H9 (cell line): ENCODE measurements around the gene RCAN1. TPM values are rescaled to one million over a fixed set of nuclear protein-coding genes. Genes with fewer than 3 reads are reported as not detected.

Source experiments
- DNase-seq: peaks from one replicate; pipeline ENCODE4 v3.0.0-alpha.2; 2017
- H2AFZ ChIP-seq: one replicate; pipeline ENCODE4 v1.6.1; 2013; ENCODE audit warnings: mild to moderate bottlenecking, low read length, control low read depth, moderate library complexity
- H2AK5ac ChIP-seq: 2 replicates; pipeline ENCODE4 v1.6.1; 2013; ENCODE audit warnings: low read length, control low read depth, mixed read lengths; ENCODE audit not compliant: insufficient read length
- H2BK120ac ChIP-seq: one replicate; pipeline ENCODE4 v1.6.1; 2013; ENCODE audit warnings: low read depth, mild to moderate bottlenecking, low read length, control low read depth, inconsistent platforms; ENCODE audit not compliant: poor library complexity, severe bottlenecking
- H2BK12ac ChIP-seq: 2 replicates; pipeline ENCODE4 v1.6.1; 2013; ENCODE audit warnings: low read length, control low read depth, mixed read lengths, low read depth; ENCODE audit not compliant: insufficient read length
- H2BK15ac ChIP-seq: 2 replicates; pipeline ENCODE4 v1.6.1; 2013; ENCODE audit warnings: low read depth, low read length, control low read depth
- H2BK20ac ChIP-seq: one replicate; pipeline ENCODE4 v1.6.1; 2013; ENCODE audit warnings: low read depth, mild to moderate bottlenecking, low read length, control low read depth, inconsistent platforms; ENCODE audit not compliant: poor library complexity, severe bottlenecking
- H2BK5ac ChIP-seq: 2 replicates; pipeline ENCODE4 v1.6.1; 2013; ENCODE audit warnings: low read length, control low read depth, mixed read lengths; ENCODE audit not compliant: insufficient read length
- H3K14ac ChIP-seq: 2 replicates; pipeline ENCODE4 v1.6.1; 2013; ENCODE audit warnings: low read length, control low read depth; ENCODE audit not compliant: insufficient read depth
- H3K18ac ChIP-seq: 2 replicates; pipeline ENCODE4 v1.6.1; 2013; ENCODE audit warnings: low read depth, mild to moderate bottlenecking, mixed read lengths, low read length, control low read depth; ENCODE audit not compliant: insufficient read length
- H3K23ac ChIP-seq: 2 replicates; pipeline ENCODE4 v1.6.1; 2013; ENCODE audit warnings: low read length, control low read depth, mixed read lengths, low read depth; ENCODE audit not compliant: insufficient read length
- H3K23me2 ChIP-seq: 2 replicates; pipeline ENCODE4 v1.6.1; 2013; ENCODE audit warnings: low read depth, mild to moderate bottlenecking, mixed read lengths, low read length, control low read depth; ENCODE audit not compliant: insufficient read length, poor library complexity, severe bottlenecking
- H3K27ac ChIP-seq: 2 replicates; pipeline ENCODE4 v1.5.1; 2013; ENCODE audit warnings: low read length, control low read depth, mixed read lengths, low read depth; ENCODE audit not compliant: insufficient read length
- H3K27me3 ChIP-seq: 2 replicates; pipeline ENCODE4 v1.6.1; 2013; ENCODE audit warnings: low read length, control low read depth, inconsistent platforms; ENCODE audit not compliant: insufficient read depth
- H3K4ac ChIP-seq: 2 replicates; pipeline ENCODE4 v1.6.1; 2013; ENCODE audit warnings: low read depth, mild to moderate bottlenecking, control low read depth, inconsistent platforms, low read length, moderate library complexity
- H3K4me1 ChIP-seq: 2 replicates; pipeline ENCODE4 v1.6.1; 2013; ENCODE audit warnings: low read length, control low read depth, inconsistent platforms; ENCODE audit not compliant: insufficient read depth
- H3K4me2 ChIP-seq: 2 replicates; pipeline ENCODE4 v1.6.1; 2013; ENCODE audit warnings: low read length, control low read depth, mixed read lengths; ENCODE audit not compliant: insufficient read length, insufficient read depth
- H3K56ac ChIP-seq: 2 replicates; pipeline ENCODE4 v1.6.1; 2013; ENCODE audit warnings: low read depth, mild to moderate bottlenecking, mixed read lengths, low read length, control low read depth; ENCODE audit not compliant: insufficient read length
- H3K79me1 ChIP-seq: 2 replicates; pipeline ENCODE4 v1.6.1; 2013; ENCODE audit warnings: low read depth, mild to moderate bottlenecking, moderate library complexity, low read length, control low read depth, inconsistent platforms; ENCODE audit not compliant: insufficient read depth, poor library complexity, severe bottlenecking
- H3K79me2 ChIP-seq: 2 replicates; pipeline ENCODE4 v1.6.1; 2013; ENCODE audit warnings: low read length, control low read depth, inconsistent platforms; ENCODE audit not compliant: insufficient read depth
- H3K9ac ChIP-seq: 2 replicates; pipeline ENCODE4 v1.6.1; 2013; ENCODE audit warnings: low read length, control low read depth, mixed read lengths; ENCODE audit not compliant: insufficient read length; ENCODE audit errors: extremely low read depth
- H3K9me3 ChIP-seq: one replicate; pipeline ENCODE4 v1.6.1; 2013; ENCODE audit warnings: low read depth, low read length, inconsistent platforms; ENCODE audit not compliant: control insufficient read depth
- H3T11ph ChIP-seq: one replicate; pipeline ENCODE4 v1.6.1; 2013; ENCODE audit warnings: mild to moderate bottlenecking, low read length, control low read depth, inconsistent platforms
- H4K20me1 ChIP-seq: one replicate; pipeline ENCODE4 v1.6.1; 2013; ENCODE audit not compliant: control insufficient read depth, insufficient read length, insufficient read depth
- H4K5ac ChIP-seq: 2 replicates; pipeline ENCODE4 v1.6.1; 2013; ENCODE audit warnings: low read depth, mild to moderate bottlenecking, mixed read lengths, low read length, control low read depth; ENCODE audit not compliant: insufficient read length
- H4K8ac ChIP-seq: replicated peaks from 2 replicates; pipeline ENCODE4 v1.6.1; 2013; ENCODE audit warnings: low read length, control low read depth, mixed read lengths, low read depth; ENCODE audit not compliant: insufficient read length
- H4K91ac ChIP-seq: 2 replicates; pipeline ENCODE4 v1.6.1; 2013; ENCODE audit warnings: low read depth, mild to moderate bottlenecking, moderate library complexity, mixed read lengths, low read length, control low read depth; ENCODE audit not compliant: insufficient read length
- H3K27ac Mint-ChIP-seq, 3 experiments: 2 replicates in 2 of 3; 3 replicates in 1 of 3; pipeline ENCODE4 v1.8.0; 2020 to 2021; ENCODE audit warnings: mixed read lengths in 3 of 3, mild to moderate bottlenecking in 1 of 3, moderate library complexity in 1 of 3
- H3K27me3 Mint-ChIP-seq: 2 replicates; pipeline ENCODE4 v1.8.0; 2021; ENCODE audit warnings: low read depth, mild to moderate bottlenecking, moderate library complexity, mixed read lengths
- H3K36me3 Mint-ChIP-seq, 3 experiments: 2 replicates in 2 of 3; 3 replicates in 1 of 3; pipeline ENCODE4 v1.8.0; 2020 to 2021; ENCODE audit warnings: low read depth in 3 of 3, mixed read lengths in 3 of 3; ENCODE audit not compliant: insufficient read depth in 1 of 3
- H3K4me1 Mint-ChIP-seq, 2 experiments: 2 replicates each; pipeline ENCODE4 v1.8.0; 2020; ENCODE audit warnings: mixed read lengths in 2 of 2
- H3K4me3 Mint-ChIP-seq, 2 experiments: 2 replicates in 1 of 2; 3 replicates in 1 of 2; pipeline ENCODE4 v1.8.0; 2020 to 2021; ENCODE audit warnings: mild to moderate bottlenecking in 2 of 2, mixed read lengths in 2 of 2, moderate library complexity in 1 of 2
- H3K9me3 Mint-ChIP-seq, 2 experiments: 2 replicates in 1 of 2; 3 replicates in 1 of 2; pipeline ENCODE4 v1.8.0; 2020; ENCODE audit warnings: mild to moderate bottlenecking in 2 of 2, mixed read lengths in 2 of 2, moderate library complexity in 1 of 2
- CTCF ChIP-seq: fragments of 200-600 bp; sonication (generic); conservative IDR thresholded peaks from 3 replicates; pipeline ENCODE4 v1.8.0; 2021; ENCODE audit warnings: antibody characterized with exemption, mild to moderate bottlenecking
- WGBS: extraction: QIAGEN DNeasy Blood & Tissue Kit; methylation state at CpG from one replicate; pipeline ENCODE4 v1.1.7; 2013; ENCODE audit warnings: missing lambda C conversion rate, low lambda C conversion rate, mixed read lengths; ENCODE audit not compliant: insufficient read length; ENCODE audit errors: extremely low coverage; 5-methylcytosine and 5-hydroxymethylcytosine counted together
- total RNA-seq: library from RNA; stranded (reverse); gene quantifications from 2 replicates; pipeline ENCODE4 v1.2.1, GENCODE V29; 2021

RCAN1 gene
- total RNA-seq, 1 experiment from 2014 or later: 7.0 TPM

GRCh38 chr21:34621434-34622350 is 6.8 kb upstream of the RCAN1 start:
- Histone ChIP-seq H4K8ac (no peak overlapping the region), H3K9me3 (no peaks in the 10 kb centered on the region), H3K79me2 (no peaks in the 10 kb centered on the region), H3K4ac (no peak overlapping the region), H2BK20ac (no peak overlapping the region), H3T11ph (no peak overlapping the region), H3K4me1 (no peaks in the 10 kb centered on the region), H2BK15ac (no peak overlapping the region), H4K20me1 (no peaks in the 10 kb centered on the region), H3K9ac (no peak overlapping the region), H3K4me2 (no peak overlapping the region), H4K5ac (no peak overlapping the region), H3K14ac (no peak overlapping the region), H2BK5ac (no peak overlapping the region), H3K27me3 (no peaks in the 10 kb centered on the region), H2AK5ac (no peak overlapping the region), H2BK12ac (no peak overlapping the region), H2BK120ac (no peak overlapping the region), H3K56ac (no peak overlapping the region), H3K23ac (no peak overlapping the region), H3K23me2 (no peaks in the 10 kb centered on the region), H3K27ac (no peak overlapping the region), H4K91ac (no peak overlapping the region), H3K79me1 (no peaks in the 10 kb centered on the region), H3K18ac (no peak overlapping the region), H2AFZ (no peak overlapping the region)
- Mint-ChIP-seq H3K36me3 (no peaks in the 10 kb centered on the region; a peak in 1 of 7 replicates), H3K27me3 (peaks cover 20% of the 10 kb centered on the region), H3K9me3 (no peaks in the 10 kb centered on the region), H3K27ac (no peak overlapping the region), H3K4me1 (no peaks in the 10 kb centered on the region), H3K4me3 (no peak overlapping the region)
- no CpG with 5 or more reads among the region's 4 CpGs for whole genome bisulfite sequencing
- DNase-seq: no peak
- no peak for TF ChIP-seq CTCF
